GM19455 (cell line): ENCODE results near the gene KHDC4.
"Not testable (repeated sequence)": the region's sequence is repeated elsewhere in the genome, so short reads cannot be mapped to it uniquely, and the experiment has no call there.

Source experiments
- ATAC-seq: cut with Tn5 transposase; IDR thresholded peaks from one replicate; pipeline ENCODE4 v1.9.1; 2021; ENCODE audit not compliant: unreplicated experiment

The KHDC4 gene

DNA sequence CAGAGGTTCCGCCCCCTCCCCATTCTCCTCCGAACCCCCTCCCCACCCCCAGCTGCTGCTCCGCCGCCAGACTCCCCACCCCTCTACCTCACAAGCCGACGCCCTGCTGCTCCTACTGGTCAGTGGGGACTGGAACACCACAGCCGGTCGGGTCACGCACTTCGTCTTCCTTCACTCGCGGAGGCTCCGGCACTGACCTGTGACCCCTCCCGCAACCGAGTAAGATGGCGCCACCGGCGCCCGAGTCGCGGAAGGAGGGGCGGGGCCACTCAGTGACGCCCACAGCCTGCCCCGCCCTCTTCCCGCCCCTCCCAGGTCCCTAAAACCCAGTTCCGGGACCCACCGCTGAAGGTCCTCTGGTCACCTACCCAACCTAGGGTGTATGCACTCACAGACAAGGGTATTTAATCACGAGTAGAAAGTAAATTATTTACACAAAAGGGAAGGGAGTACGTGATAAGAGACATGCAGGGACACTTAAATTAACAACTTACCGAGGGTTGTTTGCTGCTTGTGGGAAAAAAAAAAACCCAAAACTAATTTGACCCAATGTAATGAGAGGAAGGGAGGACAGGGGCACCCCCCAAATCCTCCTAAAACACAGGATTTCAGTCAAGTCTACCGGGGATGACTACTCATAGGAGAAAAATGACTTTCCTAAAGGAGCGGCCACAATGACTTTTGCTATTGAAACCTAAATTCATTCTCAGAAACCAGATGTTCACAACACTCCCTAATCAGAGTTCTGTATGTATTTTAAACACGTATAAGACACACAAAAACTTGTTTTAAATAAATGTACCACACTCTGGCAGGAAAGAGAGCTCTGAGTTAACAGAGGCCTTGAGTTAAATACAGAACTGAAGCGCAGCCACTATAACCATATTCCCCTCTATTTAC, 22.8 kb downstream of the KHDC4 start, which contains the start of gene RIT1:
Gene RIT1, minus strand, starts transcription at position 194 of the 900 bp plus-strand sequence. CDS start 588 bp downstream, outside the sequence.
- ATAC-seq, result peak; percentile 81

DNA sequence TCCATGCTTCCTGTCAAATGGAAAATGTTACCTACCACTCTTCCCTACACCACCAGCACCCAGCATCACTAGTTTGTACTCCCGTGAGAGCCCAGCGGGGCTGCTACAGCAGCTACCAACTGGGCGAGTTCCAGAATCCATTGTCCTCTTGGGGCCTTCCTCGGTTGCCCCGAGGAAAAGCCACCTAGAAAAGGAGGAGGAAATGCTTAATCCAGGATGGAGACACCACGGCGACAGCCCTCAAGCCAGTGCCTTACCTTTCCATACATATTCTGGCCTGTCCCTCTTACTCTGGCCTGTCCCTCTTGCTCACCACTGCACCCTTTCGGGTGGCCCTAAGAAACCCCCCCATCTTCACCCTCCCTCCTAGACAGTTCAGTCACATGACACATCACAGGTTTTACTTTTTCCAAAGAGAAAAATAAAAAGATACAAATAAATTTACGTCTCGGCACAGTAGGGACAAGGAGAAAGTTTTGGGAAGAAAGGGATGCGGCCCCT, 23.5 kb downstream of the KHDC4 start:
- ATAC-seq, result peak; percentile 16

DNA sequence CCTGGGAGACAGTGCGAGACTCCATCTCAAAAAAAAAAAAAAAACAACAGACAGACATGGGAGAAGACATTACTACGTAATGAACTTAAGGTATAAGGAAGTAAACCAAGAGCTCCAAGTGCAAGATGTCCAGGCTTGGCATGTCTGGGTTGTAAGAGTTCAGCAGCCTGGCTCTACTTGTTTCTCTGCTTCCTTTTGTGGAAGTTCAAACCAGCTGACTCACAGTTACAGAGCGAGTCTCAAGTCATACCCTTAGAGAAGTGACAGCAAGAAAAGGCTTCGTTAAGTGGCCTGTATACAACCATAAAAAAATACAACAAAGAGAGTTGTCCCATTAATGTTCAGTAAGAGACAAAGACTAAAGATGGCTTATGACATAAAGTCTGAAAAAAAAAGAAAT, 24.3 kb downstream of the KHDC4 start:
- no peak for ATAC-seq

DNA sequence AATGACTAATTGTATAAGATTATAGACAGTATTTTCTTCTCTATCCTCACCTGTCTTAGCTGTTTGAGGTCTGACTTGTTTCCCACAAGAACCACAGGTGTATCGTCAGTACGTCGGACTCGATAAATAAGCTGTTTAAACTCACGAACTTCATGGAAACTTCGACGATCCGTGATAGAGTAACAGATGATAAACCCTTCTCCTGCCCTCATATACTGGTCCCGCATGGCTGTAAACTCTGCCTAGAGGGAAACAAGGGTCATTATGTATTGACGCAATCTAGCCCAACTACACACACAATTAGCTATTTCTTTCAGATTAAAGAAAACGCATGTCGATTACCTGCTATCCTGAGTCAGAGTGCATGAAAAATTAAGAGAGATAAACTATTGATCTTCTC, 30.0 kb downstream of the KHDC4 start:
- ATAC-seq, result no peak

DNA sequence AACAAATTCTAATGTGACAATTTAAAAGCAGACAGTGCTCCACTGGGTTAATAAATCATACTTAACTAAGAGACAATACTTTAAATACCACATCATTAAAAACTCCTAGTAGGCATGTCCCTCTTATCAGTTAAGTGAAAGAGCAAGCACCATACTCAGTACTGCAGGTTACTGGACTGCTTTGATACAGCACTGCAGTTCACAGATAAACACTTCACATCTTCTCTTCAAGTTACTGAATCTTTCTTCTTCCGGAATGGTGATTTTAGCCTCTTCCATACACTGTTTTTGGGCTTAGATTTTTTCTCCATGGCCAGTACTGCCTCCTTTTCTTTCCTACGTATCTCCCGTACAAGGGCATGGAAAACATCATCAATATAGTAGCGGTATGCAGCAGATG, 34.1 kb downstream of the KHDC4 start:
- ATAC-seq, result no peak

DNA sequence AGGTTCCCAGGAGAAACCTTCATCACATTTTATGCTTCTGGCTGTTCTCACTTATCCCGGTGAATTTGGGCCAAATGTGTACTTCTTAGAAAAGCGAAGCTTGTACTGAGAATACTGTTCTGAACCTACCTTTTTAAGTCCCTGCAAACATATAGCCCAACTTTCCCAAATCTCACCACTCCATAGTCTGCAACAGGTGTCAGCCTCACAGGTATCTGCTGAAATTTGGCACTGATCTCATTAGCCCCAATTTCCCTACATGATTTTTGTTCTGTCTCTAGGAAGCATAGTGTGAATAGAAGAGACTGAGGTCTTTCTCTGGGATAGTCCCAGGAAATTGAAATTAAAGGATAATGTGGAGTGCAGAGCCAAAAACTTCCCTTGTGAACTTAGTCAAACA, 34.5 kb downstream of the KHDC4 start:
- ATAC-seq, result no peak

DNA sequence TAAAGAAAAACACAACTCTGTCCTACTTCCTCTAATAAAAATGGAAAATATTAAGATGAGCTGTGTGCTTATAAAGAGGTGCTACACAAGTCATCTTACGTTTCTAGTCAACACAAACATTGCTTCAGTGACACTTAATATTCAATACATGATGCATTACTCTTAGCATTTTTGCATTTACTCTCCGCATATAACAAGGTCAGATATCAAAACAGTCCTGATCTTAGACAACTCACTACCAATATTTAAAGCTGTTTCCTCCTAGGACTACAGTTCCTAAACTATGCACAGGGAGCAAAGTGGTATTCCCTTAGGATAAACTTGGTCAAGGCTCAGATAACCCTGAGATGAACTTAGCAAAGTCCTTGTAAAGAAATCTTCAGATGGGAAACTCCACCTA, 35.3 kb downstream of the KHDC4 start:
- no peak for ATAC-seq

DNA sequence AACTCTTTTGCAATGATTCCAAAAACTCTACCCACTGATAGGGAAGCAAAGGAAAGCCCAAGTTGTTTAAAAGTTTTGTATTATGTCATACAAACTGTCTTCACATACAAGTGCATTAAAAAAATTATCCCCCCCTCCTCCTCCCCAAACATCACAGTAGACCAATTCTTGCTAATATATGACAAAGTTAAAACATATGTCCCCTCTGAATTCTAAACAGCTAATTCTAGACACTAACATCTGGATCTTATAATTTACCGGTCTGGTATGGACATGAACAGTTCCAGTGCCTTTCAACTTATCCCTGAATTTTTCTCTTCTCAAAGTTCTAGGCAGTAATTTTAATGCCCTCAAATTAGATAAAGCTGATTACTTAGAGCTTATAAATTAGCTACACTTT, 36.5 kb downstream of the KHDC4 start:
- no peak for ATAC-seq

DNA sequence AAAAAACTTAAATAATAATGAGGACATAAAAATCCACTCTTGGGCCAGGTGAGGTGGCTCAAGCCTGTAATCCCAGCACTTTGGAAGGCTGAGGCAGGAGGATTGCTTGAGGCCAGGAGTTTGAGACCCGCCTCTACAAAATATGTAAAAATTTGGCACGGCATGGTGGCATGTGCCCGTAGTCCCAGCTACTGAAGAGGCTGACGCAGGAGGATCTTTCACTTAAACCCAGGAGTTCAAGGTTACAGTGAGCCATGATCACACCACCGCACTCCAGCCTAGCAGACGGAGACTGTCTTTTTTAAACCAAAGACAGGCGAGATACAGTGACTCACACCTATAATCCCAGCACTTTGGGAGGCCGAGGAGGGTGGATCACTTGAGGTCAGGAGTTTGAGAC, 37.7 kb downstream of the KHDC4 start:
- ATAC-seq, result not testable (repeated sequence)

DNA sequence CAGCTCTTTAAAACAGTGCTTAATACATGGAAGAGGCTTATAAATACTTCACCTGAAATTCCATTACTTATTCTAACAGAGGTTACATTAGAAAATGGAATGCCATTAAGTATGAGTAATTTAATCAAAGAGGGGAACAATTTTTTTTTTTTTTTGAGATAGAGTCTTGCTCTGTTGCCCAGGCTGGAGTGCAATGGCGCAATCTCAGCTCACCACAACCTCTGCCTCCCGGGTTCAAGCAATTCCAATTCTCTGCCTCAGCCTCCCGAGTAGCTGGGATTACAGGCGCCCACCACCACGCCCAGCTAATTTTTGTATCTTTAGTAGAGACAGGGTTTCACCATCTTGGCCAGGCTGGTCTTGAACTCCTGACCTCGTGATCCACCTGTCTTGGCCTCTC, 38.6 kb downstream of the KHDC4 start:
- not testable (repeated sequence) for ATAC-seq

DNA sequence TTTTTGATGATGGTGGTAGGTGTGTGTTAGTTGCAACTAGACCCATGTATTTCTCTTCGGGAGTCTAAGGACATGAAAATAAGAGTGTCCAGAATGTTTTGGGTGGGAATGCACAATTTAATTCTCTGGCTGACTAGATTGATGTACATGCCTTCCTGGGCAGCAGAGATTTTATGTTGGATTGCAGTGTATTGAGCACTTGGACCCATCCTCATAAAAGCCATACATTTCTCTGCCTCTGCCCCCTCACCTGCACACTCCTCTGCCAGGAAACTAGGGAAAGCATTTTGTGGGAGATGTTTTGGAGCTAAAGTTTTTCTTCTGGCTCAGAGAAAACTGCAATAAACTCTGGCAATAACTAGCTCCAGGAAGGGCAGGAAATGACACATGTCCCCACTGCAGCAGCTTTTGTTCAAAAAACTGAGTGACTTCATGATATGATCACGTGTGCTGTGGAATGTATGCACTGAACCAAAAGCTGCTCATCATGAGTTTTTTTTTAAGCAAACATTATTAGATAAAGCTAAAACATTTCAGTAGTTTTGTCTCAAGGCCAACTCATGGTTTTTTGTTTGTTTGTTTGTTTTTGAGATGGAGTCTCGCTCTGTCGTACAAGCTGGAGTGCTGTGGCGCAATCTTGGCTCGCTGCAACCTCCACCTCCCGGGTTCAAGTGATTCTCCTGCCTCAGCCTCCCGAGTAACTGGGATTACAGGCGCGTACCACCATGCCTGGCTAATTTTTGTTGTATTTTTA, 40.6 kb downstream of the KHDC4 start:
- ATAC-seq, result no peak

DNA sequence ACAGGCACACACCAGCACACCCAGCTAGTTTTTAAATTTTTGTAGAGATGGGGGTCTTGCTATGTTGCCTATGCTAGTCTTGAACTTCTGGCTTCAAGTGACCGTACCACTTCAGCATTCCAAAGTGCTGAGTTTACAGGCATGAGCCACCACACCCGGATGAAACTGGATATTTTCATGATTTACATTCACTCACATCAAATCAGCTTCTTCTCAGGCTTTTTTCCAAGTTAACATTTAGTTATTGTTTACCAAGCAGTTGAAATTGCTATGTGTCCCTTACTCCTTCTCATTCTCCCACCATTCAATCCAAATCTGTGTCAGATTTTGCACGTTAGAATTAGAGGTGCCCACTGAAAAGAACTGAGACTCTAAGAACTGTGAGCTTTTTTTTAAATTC, 41.4 kb downstream of the KHDC4 start:
- no peak for ATAC-seq

DNA sequence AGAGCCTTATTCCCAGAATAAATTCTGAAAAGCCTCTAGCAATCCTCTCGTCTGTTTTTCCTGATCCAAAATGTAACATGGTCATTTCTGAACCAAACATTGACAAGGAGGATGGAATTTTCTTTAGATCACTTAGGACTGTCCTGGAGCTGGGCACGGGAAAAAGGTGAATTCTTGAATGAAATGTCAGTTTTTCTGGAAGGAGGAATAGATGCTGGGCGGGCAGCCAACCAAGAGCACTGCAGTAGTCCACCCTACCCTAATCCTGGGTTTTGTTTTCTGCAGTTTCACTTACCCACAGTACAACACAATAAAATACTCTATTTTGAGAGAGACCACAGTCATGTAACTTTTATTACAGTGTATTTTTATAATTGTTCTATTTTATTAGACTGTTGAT, 44.0 kb downstream of the KHDC4 start:
- no peak for ATAC-seq

DNA sequence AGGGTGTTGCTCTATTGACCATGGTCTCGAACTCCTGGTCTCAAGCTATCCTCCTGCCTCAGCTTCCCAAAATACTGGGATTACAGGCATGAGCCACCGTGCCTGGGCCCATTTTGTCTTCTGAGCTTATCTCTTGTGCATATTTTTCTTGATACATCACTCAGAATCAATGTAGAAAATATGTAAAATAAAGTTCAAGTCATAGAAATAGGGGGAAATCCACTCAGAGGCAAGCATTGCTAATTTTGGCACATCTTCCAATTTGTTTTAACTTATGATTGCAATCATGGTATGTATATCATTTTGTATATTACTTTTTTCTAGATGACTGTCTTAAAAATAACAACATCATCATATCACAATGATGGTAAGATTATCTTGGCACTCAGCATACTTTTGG, 44.6 kb downstream of the KHDC4 start:
- no peak for ATAC-seq

DNA sequence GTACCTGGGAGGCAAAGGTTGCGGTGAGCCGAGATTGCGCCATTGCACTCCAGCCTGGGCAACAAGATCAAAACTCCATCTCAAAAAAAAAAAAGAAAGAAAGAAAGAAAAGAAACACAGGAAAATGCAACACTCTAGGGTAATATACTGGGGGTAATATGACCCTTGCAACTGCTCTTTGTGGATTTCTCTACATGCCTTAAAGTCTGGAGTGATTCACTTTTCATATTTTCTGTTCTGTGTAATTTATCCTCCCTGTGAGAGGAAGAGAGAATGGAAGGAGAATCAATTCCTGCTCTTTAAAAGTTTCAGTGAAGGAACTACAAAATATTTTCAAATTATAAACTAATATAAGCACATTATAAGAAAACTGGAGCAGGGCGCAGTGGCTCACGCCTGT, 45.7 kb downstream of the KHDC4 start:
- no peak for ATAC-seq

DNA sequence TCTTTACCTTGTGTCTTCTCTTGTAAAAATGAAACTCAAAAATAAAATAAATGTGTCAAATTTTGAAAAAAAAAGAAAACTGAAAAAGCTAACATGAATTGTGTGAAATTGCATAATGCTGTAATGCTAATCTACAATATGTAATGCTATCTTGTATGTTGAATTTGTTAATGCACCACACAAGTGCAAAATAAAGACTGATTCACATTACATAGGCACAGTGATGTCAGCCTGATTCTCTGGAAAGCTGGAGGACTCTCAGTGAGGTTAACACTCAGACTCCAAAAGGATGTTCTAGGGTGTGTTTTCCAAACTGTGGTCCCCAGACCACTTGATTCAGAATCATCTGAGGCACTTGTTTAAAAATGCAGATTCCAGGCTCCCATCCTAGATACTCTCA, 49.2 kb downstream of the KHDC4 start:
- no peak for ATAC-seq

DNA sequence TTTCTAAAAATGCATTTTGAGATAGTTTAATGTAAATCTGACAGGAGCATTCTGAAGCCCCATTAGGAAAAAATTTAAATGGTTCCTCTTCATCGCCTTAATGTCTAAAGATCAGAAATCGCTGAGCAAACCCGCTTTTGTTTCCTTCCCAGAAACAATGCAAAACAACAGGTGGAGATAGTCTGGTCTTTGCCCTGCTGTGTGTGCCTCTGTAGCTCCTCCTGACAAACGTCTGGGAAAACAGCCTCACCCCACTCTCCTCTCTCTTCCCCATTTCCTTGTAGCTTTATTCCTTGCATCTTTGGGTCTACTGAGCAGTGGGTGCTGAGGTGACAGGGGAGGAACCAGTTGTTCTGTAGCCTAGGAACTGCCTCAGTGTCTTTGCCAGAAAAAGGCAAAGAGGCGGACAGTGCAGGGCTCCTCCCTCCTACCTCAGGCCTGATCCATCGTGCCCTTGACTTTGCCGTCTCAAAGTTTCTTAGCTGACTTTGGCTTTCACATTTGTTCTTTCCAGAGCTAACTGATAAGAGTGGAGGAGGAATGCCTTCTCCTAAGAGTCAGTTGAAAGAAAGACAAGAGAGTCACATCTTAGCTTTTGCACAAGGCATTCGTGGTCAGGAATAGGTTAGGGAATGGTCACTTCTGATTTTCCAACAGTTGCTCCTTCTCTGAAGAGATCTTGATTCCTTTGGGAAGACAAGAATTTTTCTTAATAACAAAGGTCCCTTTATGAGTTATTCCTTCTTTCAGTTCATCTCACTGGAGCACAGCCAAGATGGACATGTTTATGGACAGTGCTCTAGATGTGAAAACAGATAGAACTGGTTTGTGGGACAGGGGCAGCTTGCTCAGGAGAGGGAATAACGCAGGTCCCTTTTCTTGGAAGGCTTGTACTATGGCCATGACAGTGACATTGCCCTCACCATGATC, 49.9 kb downstream of the KHDC4 start:
- no peak for ATAC-seq

DNA sequence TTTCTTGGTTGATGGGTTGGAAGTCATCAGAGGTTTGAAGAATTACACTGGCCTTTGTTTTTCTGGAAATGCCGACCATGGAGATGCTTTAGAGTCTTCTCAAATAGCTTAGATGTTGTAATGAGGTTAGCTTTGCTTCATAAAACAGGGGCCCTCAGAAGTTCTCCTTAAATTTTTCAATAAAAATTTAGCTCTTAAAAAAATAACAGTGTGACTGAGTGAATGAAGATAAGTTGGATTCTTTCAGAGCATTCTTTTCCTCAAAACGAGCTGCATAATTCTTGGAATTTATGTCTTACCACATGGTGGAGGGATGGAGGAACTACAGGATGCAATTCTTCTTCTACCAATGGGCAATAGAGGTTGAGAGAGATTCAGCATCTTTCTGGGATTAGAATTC, 51.4 kb downstream of the KHDC4 start:
- ATAC-seq, result no peak

DNA sequence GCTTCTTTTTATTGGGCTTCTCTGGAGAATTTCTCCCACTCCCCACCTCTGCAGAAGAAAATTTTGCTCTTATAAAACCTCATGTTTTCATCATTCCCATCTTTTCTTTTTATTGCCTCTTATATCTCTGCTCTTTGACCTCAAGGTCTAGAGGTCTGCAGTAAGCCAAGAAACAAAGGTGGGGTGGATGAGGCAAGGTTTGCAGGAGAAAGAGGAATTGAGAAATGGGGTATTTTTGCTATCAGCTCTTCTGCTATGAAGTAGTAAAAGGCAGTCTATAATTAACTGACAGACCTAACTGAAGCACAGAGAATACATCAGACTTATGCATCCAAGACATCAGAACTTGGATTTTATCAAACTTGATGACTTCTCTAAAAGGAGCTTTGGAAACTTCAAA, 52.0 kb downstream of the KHDC4 start:
- no peak for ATAC-seq

DNA sequence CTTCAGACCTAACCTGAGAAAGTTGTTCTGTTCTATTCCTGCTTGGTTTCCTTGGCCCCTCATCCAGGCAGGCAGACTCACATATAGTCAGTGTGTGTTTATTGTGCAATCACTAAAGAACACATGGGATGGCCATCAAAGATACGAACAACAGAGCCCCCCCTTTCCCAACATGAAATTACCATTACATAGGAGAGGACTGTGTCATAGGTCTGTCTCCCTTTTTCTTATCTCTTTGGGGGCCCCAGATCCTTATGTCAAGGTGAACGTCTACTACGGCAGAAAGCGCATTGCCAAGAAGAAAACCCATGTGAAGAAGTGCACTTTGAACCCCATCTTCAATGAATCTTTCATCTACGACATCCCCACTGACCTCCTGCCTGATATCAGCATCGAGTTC, 53.3 kb downstream of the KHDC4 start:
- ATAC-seq, result no peak

DNA sequence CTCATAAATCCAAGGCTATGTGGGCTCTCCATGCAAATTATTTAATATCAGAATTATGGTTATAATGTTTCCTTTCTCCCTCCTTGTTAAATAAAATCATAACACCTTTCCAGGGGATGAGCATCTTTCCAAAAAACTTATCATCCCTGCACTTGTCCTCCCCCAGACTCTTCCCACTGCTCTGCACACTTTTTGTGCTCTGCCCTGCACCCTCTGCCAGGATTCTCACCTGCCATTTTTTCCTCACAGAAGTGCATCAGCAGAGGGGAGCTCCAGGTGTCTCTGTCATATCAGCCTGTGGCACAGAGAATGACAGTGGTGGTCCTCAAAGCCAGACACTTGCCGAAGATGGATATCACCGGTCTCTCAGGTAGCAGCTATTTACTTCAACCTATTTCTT, 54.0 kb downstream of the KHDC4 start:
- no peak for ATAC-seq
